GM21367 (cell line): Measurements from ENCODE around the gene KLRC3.
A peak's percentile ranks its signal among the peaks of the same experiment; 100 is the strongest.
"Not testable (repeated sequence)": the region's sequence is repeated elsewhere in the genome, so short reads cannot be mapped to it uniquely, and the experiment has no call there.

Experiments used
- ATAC-seq: cut with Tn5 transposase; IDR thresholded peaks from one replicate; pipeline ENCODE4 v1.9.1; 2021; ENCODE audit not compliant: unreplicated experiment

KLRC3 gene

DNA sequence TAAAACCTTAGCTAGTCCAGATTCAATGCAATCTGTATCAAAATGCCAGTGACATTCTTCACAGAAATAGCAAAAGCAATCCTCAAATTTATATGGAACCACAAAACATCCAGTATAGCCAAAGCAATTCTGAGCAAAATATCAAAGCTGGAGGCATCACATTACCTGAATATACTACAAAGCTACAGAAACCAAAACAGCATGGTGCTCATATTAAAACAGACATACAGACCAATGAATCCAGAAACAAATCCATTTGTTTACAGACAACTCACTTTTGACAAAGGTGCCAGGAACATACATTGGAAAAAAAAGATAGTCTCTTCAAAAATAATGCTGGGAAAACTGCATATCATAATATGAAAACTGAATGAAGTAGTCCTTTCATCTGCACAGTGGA is 15.6 kb downstream of the KLRC3 start:
- ATAC-seq = no peak

- ATAC-seq = no peak
Measured at GRCh38 chr12:10400829-10401228, 19.6 kb downstream of the KLRC3 start.

GRCh38 chr12:10398168-10398567 is 22.2 kb downstream of the KLRC3 start:
- ATAC-seq = no peak

DNA sequence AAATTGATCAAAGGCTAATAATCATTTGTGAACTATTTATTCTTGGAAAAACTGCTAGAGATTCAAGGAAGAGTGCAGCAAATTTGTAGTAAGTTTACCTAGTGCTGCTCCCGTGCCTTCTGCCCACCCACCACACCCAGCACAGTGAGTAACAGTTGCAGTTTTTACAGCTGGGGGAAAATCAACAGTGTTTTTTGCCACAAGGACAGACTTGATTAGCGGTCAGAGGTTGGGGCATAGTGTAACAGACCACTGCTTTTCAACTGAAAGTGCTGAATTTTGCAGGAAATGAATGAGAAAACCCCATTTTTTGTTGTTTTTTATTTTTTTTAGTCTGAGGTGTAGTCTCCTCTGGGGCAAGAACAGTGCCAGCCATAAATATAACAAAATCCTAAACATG is 23.1 kb downstream of the KLRC3 start:
- no peak for ATAC-seq

DNA sequence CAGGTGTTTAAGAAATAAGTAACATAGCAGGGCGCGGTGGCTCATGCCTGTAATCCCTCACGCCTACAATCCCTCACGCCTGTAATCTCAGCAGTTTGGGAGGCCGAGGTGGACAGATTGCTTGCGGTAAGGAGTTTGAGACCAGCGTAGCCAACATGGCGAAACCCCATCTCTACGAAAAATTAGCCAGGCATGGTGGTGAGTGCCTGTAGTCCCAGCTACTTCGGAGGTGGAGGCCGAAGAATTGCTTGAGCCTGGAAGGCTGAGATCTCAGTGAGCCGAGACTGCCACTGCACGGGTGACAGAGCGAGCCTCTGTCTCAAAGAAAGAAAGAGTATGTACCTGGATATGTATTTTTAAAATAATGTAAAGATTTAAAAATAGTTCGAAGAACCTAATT is 24.2 kb downstream of the KLRC3 start:
- ATAC-seq = not testable (repeated sequence)

DNA sequence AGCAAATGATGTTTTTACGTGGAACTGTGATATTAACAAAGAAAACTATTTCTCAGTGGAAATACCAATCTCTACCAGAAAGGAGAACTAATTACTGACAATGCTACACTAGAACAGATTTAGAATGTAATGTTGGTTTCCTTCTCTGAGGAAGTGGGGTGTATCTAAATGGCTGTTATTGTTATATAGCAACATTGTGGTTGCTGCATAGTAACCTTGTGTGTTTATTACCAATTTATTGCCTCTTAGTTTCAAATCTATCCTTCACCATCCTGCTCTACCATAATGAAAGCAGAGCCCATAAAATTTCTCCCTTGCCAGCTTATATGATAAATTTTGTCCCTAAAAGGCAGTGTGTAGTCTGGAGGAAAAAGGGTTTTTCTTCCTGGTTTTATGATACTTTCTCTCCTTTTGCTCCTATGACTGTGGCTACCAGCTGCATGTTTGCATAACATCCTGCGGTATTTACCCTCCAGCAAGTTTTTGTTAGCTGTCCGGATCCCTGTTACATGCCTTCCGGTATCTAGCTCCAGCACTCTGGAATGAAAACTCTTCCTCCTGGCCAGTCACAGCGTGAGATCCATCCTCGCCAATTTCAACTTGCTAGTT is 24.9 kb downstream of the KLRC3 start:
- ATAC-seq = peak; percentile 87

DNA sequence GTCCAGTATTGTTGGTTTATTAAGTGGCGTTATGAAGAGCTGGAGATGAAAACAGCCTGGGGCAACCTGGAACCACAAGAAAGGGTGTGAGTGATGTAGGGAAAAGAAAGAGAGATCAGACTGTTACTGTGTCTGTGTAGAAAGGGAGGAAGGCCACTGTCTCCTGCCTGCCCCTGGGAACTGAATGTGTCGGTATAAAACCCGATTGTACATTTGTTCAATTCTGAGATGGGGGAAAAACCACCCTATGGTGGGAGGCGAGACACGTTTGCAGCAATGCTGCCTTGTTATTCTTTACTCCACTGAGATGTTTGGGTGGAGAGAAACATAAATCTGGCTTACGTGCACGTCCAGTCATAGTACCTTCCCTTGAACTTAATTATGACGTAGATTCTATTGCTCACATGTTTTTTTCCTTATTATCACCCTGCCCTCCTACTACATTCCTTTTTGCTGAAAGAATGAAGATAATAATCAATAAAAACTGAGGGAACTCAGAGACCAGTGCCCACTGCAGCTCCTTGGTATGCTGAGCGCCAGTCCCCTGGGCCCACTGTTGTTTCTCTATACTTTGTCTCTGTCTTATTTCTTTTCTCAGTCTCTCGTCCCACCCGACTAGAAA is 25.8 kb downstream of the KLRC3 start:
- not testable (repeated sequence) for ATAC-seq

- no peak for ATAC-seq
Measured at GRCh38 chr12:10393291-10393690, 27.1 kb downstream of the KLRC3 start.

DNA sequence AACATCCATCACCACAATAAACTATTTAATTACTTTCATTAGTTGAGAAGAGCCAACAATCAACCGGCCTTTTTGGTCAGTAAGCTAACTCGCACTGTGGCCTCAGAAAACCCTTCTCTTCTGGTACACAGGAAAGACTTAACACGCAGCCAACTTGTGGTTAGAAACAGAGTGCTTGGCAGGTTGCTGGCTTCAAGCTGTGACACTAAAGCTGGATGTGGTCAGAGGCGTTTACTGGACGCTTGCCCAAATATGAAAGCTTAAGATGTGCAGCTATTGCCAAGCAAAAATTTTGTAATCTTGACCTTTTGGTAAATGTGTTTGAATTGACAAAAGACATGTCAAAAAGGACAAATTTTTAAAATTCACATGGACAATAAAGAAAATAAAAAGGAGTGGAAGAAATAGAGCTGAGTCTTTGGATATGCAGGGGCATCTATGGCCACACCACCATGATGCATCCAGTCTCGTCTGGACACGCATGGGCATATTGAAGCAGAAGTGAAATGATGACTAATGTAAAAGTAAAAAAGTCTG is 27.9 kb downstream of the KLRC3 start:
- peak; percentile 59 for ATAC-seq

GRCh38 chr12:10390991-10391390 is 29.4 kb downstream of the KLRC3 start:
- ATAC-seq = not testable (repeated sequence)

DNA sequence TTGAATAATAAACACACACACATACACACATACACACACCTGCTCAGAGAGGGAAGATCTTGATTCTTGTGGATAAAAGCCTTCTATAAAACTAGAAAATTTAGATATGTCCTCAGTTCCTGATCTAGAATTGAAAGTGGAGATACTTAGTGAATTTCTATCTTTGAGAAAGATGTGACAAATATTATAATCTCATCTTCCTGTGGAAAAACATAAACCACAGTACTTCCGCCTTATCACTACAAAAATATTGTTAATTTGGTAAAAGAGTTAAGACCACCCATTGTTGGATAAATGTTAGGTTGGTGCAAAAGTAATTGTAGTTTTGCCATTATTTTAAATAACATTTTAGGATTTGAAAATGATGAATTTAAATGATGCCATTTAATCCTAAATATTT is 30.5 kb downstream of the KLRC3 start, which contains the start of gene KLRK1:
Gene KLRK1, minus strand, starts transcription at position 138 of the 400 bp plus-strand sequence. CDS start 1,231 bp downstream, outside the sequence.
- no peak for ATAC-seq

GRCh38 chr12:10388624-10389413 is 31.6 kb downstream of the KLRC3 start:
- no peak for ATAC-seq

GRCh38 chr12:10387498-10387897 is 32.9 kb downstream of the KLRC3 start:
- ATAC-seq = not testable (repeated sequence)

- ATAC-seq = no peak
Measured at GRCh38 chr12:10386857-10387256, 33.5 kb downstream of the KLRC3 start.

GRCh38 chr12:10385166-10385613 is 35.2 kb downstream of the KLRC3 start:
- no peak for ATAC-seq

GRCh38 chr12:10384191-10384590 is 36.2 kb downstream of the KLRC3 start:
- no peak for ATAC-seq

DNA sequence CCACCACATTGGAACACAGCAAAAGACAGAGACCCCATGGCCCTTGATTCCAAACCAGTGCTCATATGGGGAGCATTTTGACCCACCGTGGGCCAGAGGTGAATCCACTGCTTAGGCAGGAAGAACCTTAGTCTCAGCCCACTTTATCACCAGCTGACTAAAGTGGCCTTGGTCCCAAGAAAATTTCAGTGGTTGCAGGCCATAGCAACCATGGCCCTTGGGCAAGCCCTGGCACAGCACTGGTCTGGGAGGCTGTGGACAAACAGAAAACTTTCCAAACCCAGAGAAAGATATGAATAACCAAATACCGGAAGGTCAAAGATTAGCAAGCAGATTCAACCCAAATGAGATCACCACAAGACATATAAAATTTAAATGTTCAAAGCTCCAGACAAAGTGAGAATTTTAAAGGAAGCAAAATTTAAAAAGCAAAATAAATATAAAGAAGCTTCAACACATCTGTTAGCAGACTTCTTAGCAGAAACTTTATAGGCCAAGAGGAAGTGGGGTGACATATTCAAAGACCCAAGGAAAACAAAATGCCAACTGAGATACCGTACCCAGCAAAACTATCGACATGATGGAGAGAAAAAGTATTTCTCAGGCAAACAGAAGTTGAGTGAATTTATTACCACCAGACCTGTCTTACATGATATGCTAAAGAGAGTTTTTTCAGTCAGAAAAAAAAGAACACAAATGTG is 38.3 kb downstream of the KLRC3 start:
- ATAC-seq = no peak

DNA sequence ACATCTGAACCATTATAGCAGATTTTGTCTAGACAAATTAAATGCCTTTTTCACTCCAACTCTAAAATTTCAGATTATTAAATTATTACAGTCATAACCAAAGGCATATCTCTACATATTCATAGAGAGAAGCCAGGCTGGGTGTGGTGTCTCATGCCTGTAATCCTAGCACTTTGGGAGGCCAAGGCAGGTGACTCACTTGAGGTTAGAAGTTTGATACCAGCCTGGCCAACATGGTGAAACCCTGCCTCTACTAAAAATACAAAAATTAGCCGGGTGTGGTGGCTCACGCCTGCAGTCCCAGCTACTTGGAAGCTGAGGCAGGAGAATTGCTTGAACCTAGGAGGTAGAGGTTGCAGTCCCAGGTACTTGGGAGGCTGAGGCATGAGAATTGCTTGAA is 41.7 kb downstream of the KLRC3 start:
- not testable (repeated sequence) for ATAC-seq

GRCh38 chr12:10374624-10375018 is 45.8 kb downstream of the KLRC3 start:
- ATAC-seq = no peak

DNA sequence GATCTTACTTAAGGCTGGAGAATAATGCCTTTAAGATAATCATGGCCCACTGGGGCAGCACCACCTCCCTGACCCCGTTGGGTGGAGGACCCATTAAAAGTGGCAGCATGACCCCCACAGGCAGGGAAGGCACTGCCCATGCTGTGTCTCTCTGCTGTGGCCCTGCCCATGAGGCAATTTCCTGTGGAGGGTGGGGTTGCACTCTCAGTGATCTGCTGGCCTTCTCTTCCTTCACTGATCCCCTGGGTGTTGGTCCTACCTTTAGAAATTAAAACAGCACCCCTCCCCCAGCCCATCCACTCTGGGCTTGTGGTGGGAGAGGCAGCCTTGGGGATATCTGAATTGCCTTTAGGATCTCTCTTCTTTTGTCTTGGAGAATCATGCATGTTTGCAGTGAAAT is 47.8 kb downstream of the KLRC3 start:
- no peak for ATAC-seq

DNA sequence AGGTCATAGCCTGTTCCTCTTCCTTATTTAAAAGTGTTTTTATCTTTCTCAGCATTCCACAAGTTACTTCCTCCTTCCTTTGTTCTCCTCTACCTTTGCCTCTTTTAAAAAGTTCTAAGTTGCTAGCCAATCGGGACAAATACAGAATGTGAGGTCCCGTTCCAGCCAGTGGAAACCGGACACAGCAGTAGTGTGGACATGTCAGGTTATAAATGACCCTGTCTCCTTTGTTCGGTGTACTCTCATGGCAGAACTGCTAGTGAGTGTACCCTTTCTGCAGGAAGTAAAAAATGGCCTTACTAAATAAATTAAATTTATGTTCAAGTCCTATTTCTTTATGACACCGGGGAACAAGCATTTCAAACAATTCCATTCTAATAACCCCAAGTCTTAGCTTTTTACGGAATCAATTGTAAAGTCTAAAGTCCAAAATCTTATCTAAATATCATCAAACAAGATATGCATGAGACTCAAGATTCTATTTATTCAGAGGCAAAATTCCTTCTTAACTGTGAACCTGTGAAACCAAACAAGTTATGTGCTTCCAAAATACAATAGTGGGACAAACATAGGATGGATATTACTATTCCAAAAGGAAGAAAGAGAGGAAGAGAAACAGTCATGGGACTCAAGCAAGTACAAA is 48.4 kb downstream of the KLRC3 start:
- ATAC-seq = not testable (repeated sequence)
